NAMALWA (cell line): Measurements from ENCODE around the gene NUP214.
A peak's percentile ranks its signal among the peaks of the same experiment; 100 is the strongest.
"Not testable (repeated sequence)": the region's sequence is repeated elsewhere in the genome, so short reads cannot be mapped to it uniquely, and the experiment has no call there.

ENCODE experiments used
- DNase-seq: peaks from one replicate; pipeline ENCODE4 v3.0.0-alpha.2; 2015; ENCODE audit warnings: low spot score

The NUP214 gene

DNA sequence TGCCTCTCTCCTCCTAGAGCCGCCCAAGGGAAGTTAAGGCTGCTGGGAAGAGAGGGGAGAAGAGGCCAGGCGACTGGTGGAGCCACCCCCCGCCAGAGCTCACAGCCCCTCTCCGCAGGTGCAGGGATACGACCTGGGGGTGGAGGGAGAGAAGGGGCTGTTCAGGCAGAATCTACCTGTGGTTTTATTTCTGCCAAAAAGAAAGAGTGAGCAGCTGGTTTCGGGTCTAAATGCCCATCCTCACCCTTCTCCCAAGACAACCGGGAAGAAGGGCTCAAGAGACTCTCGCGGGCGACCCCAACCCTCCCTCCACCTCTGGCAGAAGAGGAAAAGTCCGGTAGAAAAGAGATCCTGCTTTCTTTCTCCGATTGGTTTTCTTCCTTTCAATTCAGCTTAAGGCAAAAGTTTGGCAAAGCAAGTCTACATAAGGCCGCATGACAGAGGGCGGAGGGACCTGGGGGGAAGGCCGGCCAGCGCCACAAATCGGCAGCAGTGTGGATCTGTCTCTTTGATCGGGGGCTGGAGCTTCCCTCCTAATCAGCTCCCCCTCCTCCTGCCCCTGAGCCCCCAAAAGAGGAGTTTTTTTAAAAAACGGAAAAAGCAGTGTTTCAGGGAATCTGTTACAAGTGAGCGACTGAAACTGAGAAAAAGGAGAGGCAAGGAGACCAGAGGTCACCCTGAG, 134.7 kb downstream of the NUP214 start:
- no peak for DNase-seq

DNA sequence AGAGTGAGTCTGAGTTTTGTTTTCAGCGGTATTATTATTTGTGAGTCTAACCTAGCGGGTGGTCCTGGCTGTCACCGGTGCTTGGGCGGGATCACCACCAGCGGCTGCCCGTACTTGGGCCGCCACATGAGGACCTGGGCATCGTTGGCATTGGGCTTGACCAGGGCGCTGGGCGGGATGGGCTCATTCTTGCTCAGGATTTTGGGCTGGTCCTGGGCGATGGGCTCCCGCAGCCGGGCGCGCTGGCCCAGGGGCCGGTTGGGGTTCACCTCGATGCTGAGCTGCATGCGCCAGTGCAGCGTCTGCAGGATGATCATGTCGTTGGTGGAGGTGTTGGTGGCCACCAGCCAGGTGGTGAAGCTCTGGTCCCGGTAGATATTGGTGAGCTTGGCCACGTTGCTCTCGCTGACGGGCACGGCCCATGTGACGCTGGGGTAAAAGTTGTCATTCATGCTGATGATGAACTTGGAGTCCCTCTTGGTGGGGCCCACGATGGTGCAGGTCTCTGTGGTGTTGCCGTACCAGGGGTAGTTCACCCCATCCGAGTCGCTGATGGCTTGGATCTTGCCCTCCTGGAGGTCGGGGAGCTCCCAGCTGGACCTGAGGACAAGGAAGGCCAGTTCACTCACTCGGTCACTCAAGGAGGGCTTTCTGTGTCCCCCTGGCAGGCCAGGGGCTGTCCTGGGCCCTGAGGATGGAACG, 135.5 kb downstream of the NUP214 start:
- no peak for DNase-seq

DNA sequence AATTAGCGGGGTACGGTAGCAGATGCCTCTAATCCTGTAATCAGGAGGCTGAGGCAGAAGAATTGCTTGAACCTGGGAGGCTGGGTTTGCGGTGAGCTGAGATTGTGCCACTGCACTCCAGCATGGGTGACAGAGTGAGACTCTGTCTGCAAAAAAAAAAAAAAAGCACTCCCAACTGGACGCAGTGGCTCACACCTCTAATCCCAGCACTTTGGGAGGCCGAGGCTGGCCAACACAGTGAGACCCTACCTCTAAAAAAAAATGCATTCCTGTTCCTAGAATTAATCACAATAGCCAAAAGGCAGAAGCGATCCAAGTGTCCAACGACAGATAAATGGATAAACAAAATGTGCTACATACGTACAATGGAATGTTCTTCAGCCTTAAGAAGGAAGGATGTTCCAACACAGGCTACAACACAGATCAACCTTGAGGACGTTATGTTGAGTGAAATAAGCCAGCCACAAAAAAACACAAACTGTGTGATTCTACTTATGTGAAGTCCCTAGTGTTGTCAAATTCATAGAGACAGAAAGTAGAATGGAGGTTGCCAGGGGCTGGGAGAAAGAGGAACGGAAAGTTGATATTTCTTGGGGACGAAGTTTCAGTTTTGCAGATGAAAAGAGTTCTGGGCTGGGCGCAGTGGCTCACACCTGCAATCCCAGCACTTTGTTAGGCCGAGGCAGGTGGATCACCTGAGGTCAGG, 137.1 kb downstream of the NUP214 start:
- DNase-seq, result peak; percentile 73

DNA sequence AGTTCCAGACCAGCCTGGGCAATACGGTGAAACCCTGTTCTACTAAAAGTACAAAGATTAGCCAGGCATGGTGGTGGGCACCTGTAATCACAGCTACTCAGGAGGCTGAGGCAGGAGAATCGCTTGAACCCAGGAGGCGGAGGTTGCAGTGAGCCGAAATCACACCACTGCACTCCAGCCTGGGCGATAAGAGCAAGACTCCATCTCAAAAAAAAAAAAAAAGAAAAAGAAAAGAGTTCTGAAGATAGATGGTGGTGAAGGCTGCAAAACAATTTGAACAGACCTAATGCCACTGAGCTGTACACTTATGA, 137.6 kb downstream of the NUP214 start:
- not testable (repeated sequence) for DNase-seq

- DNase-seq, result no peak
Measured at GRCh38 chr9:131263701-131264100, 138.3 kb downstream of the NUP214 start.

DNA sequence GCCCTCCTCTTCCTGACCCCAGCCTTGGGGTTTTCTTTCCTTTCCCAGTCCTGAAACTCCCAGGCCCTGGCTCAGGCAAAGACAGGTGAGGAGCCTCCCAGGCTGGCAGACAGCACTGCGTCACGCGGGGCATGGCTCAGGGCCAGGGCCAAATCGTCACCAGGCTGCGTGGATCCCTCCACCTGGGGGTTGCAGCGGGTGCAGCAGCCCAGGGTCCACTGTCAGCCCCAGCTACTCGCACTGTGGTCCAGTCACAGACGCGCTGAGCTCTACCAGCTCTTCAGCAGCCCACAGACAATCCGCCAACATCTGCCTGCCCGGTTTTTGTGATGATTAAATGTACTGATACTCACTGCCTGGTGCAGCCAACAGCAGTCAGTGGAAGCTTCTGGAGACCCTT, 138.8 kb downstream of the NUP214 start:
- no peak for DNase-seq

- no peak for DNase-seq
Measured at GRCh38 chr9:131266266-131267229, 141.2 kb downstream of the NUP214 start.

GRCh38 chr9:131270171-131271015, 145.0 kb downstream of the NUP214 start:
- peak; percentile 61 for DNase-seq

DNA sequence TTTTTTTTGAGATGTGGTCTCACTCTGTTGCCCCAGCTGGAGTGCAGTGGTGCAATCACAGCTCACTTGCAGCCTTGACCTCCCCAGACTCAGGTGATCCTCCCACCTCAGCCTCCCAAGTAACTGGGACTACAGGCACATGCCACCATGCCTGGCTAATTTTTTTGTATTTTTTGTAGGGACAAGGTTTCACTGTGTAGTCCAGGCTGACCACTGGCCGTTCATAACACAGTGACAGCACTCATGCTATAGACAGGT, 145.6 kb downstream of the NUP214 start:
- DNase-seq, result not testable (repeated sequence)

DNA sequence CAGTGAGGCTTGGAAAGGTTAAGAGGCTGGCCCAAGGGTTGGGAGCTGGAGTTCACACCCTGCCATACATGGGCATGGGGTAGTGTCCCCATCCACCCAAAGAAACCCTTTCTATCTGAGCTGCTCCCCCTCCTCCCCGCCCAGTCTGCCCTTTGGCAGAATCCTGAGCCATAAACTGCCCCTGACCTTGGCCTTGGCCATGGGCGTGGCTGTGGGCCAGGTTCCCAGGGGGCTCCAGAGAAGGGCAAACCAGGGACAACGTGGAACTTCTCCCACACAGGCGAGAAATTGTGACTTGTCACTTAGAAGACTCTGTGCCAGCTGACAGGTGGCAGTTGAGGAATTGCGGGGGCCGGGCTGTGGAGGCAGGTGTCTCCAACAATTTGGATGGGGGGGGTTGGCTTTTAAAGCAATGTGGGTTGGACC, 146.1 kb downstream of the NUP214 start:
- peak; percentile 46 for DNase-seq

DNA sequence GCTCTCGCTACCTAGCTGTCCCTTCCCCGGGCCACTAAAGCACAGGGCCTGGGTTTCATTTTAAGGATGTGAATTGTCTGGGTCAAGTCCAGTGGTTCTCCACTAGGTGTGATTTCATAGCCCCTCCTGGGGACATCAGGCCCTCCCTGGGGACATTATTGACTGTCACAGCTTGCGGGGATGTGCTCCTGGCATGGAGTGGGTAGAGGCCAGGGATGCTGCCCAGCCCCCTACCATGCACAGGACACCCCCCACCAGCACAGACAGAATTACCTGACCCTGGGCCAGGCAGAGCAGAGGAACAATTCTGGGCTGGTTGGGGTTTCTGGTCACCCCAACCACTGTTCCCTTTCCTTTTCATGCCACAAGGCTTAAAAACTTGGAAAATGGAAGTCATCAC, 146.8 kb downstream of the NUP214 start:
- peak; percentile 42 for DNase-seq

GRCh38 chr9:131273146-131273855, 147.9 kb downstream of the NUP214 start:
- DNase-seq, result peak; percentile 46

- DNase-seq, result peak; percentile 52
Measured at GRCh38 chr9:131273856-131274673, 148.7 kb downstream of the NUP214 start.

- DNase-seq, result peak; percentile 40
Measured at GRCh38 chr9:131274674-131275331, 149.4 kb downstream of the NUP214 start.

DNA sequence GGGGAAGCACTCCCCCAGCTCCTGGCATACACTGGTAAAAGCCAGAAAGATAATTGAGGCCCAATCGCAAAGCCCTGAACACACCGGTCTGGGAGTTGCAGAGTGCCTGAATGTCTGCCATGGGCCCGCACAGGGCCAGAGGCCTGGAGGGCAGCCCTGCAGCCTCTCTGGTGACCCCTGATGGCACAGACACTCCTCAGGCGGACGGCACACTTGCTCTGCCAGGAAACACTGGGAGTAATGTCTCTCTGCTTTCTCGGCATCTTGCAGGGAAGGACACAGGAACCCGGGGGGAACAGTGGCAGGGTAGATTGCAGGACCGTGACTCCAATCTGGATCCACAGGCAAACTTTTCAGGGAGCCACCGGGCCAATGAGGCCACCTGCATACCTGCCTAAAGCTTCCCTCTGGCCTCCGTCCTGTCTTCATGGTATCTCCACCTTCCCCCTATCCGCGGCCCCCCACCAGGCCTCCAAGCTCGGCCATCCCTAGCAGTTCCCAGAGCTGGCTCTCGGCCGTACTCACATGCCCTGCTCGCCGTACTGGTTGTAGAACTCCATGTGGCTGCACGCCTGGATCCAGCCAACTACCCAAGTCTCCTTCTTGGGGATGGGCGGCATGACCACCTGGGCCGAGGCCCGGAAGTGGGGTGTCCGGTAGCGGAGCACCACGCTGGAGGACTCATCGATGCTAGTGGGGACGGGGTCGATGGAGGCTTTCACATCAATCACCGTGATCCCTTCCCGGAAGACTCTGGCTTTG, 150.1 kb downstream of the NUP214 start:
- peak; percentile 73 for DNase-seq

GRCh38 chr9:131276094-131276888, 150.9 kb downstream of the NUP214 start, which contains the start of gene FAM78A:
Gene FAM78A (minus strand): TSS chr9:131276510. CDS start chr9:131276179, 331 bp downstream.
- peak; percentile 75 for DNase-seq

GRCh38 chr9:131276891-131277286, 151.5 kb downstream of the NUP214 start:
- peak; percentile 48 for DNase-seq
